ENCODE results near the gene ZC3H11A.
"Not testable (repeated sequence)": the region's sequence is repeated elsewhere in the genome, so short reads cannot be mapped to it uniquely, and the experiment has no call there.

Gene ZC3H11A

GRCh38 chr1:203795441-203796235, at the start of gene ZC3H11A, which contains the start of gene ZBED6:
ZC3H11A (plus strand) TSS chr1:203795623; CDS start chr1:203817071, 21,448 bp downstream.
ZBED6 (plus strand) TSS chr1:203795623; CDS start chr1:203797523, 1,900 bp downstream.
- DNase-seq (ENCODE audit: low spot score): peak; percentile 98

GRCh38 chr1:203746281-203746680, 49.1 kb upstream of the ZC3H11A start:
- no peak for DNase-seq (ENCODE audit: low spot score)

GRCh38 chr1:203751051-203751450, 44.4 kb upstream of the ZC3H11A start:
- DNase-seq (ENCODE audit: low spot score): no peak

- not testable (repeated sequence) for DNase-seq (ENCODE audit: low spot score)
Observed at GRCh38 chr1:203751618-203752361, 43.6 kb upstream of the ZC3H11A start.

- no peak for DNase-seq (ENCODE audit: low spot score)
Observed at GRCh38 chr1:203754455-203754864, 41.0 kb upstream of the ZC3H11A start.

- no peak for DNase-seq (ENCODE audit: low spot score)
Observed at GRCh38 chr1:203756036-203756435, 39.4 kb upstream of the ZC3H11A start.

GRCh38 chr1:203758749-203759148, 36.7 kb upstream of the ZC3H11A start:
- not testable (repeated sequence) for DNase-seq (ENCODE audit: low spot score)

GRCh38 chr1:203760506-203760905, 34.9 kb upstream of the ZC3H11A start:
- no peak for DNase-seq (ENCODE audit: low spot score)

- DNase-seq (ENCODE audit: low spot score): not testable (repeated sequence)
Observed at GRCh38 chr1:203761958-203762357, 33.5 kb upstream of the ZC3H11A start.

- no peak for DNase-seq (ENCODE audit: low spot score)
Observed at GRCh38 chr1:203763505-203763904, 31.9 kb upstream of the ZC3H11A start.

- no peak for DNase-seq (ENCODE audit: low spot score)
Observed at GRCh38 chr1:203764105-203765028, 31.1 kb upstream of the ZC3H11A start.

- DNase-seq (ENCODE audit: low spot score): no peak
Observed at GRCh38 chr1:203765029-203765837, 30.2 kb upstream of the ZC3H11A start, which contains the start of gene LAX1. LAX1 (plus strand) TSS chr1:203765183; CDS start chr1:203765566, 383 bp downstream.

- no peak for DNase-seq (ENCODE audit: low spot score)
Observed at GRCh38 chr1:203768256-203768655, 27.2 kb upstream of the ZC3H11A start.

GRCh38 chr1:203769505-203770343, 25.7 kb upstream of the ZC3H11A start:
- peak; percentile 92 for DNase-seq (ENCODE audit: low spot score)

GRCh38 chr1:203771901-203772301, 23.5 kb upstream of the ZC3H11A start:
- no peak for DNase-seq (ENCODE audit: low spot score)

- no peak for DNase-seq (ENCODE audit: low spot score)
Observed at GRCh38 chr1:203772836-203773235, 22.6 kb upstream of the ZC3H11A start.

- DNase-seq (ENCODE audit: low spot score): no peak
Observed at GRCh38 chr1:203776636-203777035, 18.8 kb upstream of the ZC3H11A start.

- no peak for DNase-seq (ENCODE audit: low spot score)
Observed at GRCh38 chr1:203777596-203777995, 17.8 kb upstream of the ZC3H11A start.

GRCh38 chr1:203778146-203778545, 17.3 kb upstream of the ZC3H11A start:
- no peak for DNase-seq (ENCODE audit: low spot score)

GRCh38 chr1:203778789-203779188, 16.6 kb upstream of the ZC3H11A start:
- no peak for DNase-seq (ENCODE audit: low spot score)
